GM08714 (cell line): Measurements from ENCODE around the gene GRID2.

Source experiments
- H3K4me3 ChIP-seq: fragments of 200-500 bp; sonication (Bioruptor generic); 2 replicates; pipeline ENCODE4 v1.5.1; 2014; ENCODE audit warnings: mild to moderate bottlenecking, low read length, inconsistent platforms
- ZNF274 ChIP-seq: IDR thresholded peaks from 2 replicates; pipeline ENCODE4 v1.6.1; 2012; ENCODE audit warnings: mild to moderate bottlenecking, low read depth, low read length

Gene GRID2

DNA sequence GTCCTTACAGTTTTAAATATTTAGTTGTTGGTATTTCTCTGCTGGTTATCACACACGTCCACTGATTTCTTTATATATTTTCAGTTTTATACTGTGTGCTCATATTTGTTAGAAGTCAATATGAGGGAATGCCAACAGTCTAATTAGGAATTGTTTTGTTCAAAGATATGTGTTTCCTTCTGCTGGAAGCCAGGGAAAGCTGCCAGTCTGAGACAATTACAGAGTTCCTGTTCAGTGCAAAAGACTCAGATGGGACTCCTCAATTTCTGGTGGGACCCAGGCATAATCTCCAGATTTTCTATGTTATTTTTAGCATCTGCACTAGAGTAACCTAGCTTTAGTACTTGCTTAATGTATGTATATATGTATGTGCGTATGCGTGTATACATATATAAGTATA lies 486.0 kb downstream of the GRID2 start:
- H3K4me3 ChIP-seq, result no peak overlapping the region
- no peak for TF ChIP-seq ZNF274

DNA sequence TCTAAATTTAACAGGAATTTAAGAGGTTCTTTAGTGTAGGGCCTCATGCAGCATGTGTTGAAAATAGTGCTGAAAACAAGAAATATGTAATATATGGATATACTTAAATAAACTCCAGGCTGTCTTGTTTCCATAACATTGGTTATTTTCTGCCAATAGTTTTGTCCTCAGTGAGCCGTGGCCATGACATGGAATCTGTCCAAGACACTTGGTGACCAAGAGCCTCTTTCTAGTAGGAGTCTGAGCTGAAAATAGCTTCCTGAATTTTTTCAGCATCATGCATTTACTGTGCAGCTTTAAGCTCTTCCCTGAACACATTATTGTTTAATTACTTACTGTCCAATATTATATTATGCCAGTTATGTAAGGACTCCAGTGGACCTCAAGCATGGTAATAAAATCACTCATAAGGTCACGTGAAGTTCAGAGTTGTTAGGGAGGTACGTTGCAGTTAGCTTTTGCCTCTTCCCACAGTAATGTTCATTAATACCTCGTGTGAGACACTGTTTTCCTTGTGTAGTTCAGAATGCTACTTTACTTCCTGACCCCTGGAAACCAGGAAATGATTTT lies 488.2 kb downstream of the GRID2 start:
- H3K4me3 ChIP-seq, result no peak overlapping the region
- TF ChIP-seq ZNF274, result no peak

DNA sequence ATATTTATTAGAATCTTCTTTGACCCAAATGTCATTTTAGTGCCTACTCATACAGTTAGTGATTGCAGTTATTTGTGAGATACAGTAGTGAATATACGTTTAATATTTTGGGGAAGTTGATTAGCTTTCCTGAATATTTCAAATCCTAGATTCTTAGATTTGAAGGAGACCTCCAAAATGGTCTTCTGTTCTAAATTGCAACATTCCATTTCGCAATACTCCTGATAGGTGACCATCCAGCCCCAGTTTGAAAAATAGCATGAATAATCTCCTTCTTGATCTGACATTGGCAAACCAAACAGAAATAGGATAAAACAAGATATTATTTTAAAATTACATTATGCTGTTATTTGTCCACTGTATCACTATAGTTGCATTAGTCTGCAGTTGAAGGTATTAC lies 505.6 kb downstream of the GRID2 start:
- no peak overlapping the region for H3K4me3 ChIP-seq
- TF ChIP-seq ZNF274, result no peak

DNA sequence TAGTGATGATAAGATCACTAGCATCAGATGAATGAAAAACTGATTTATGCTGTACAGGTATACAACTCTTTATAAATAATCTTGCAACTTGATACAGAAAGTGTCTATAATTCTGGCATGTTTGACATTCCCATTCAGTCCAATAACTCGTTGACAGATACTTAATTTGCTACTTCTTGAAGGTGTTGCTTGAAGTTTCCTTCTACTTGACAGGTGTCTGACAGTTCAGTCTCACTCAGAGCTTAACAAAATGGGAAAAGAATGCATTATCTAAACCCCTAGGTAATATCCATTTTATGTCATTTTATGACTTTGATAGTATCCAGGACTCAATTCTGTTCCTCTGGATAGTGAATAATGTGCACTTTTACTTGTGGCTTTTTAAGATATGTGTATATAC lies 508.9 kb downstream of the GRID2 start:
- no peak for TF ChIP-seq ZNF274
- no peak overlapping the region for H3K4me3 ChIP-seq

DNA sequence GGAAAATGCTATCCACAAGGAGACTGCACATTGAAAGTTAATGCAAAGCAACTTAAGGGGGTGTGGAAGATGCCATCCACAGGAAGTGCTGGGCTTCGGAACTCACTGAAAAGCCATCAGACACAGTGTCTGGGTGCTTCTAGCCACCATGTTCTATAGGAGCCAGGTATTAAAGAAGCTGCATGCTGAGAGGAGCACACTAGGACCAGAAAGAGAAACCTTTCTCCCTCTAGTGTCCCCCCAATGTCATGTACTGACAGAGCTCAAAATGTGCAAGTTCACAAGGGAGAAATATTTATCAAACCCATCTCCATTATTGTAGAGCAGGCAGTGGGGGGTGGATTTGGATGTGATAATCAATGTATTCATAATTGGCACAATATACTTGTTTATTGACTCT lies 510.9 kb downstream of the GRID2 start:
- no peak for TF ChIP-seq ZNF274
- H3K4me3 ChIP-seq, result no peak overlapping the region

DNA sequence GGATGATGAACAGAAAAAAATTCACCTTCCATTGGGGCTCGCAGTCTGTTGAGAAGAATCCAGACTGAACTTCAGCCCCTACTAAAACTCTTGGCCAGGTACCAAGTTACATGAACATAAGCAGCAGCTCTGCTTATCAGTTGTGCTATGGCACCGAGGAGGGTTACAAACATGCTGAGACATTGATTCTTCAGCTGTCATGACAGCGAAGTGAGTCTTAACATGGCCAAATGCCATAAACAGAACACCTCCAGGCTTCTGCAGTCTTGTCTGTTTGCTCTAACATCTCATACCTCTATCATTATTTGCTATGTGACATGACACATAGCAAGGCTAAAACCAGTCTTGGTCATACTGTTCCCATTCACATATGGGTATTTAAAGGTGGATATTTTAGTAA lies 521.5 kb downstream of the GRID2 start:
- TF ChIP-seq ZNF274, result no peak
- H3K4me3 ChIP-seq, result no peak overlapping the region

DNA sequence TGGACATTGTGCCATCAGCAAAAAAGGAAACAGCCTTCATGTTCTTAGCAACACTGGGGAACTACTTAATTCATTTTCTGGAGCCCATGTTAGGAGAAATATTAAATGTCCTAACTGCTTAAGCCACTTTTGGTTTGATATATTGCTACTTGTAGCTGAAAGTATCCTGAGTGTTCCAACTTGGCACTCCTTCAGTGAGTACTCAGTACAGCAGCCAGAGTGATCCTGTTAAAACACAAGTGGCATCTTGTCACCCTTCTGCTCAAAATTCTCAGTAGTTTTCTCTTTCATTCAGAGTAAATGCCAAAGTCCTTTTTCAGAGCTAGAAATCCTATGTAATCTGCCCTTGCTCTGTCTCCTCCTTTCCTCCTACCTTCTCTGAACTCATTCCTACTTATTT lies 522.0 kb downstream of the GRID2 start:
- H3K4me3 ChIP-seq, result no peak overlapping the region
- no peak for TF ChIP-seq ZNF274

DNA sequence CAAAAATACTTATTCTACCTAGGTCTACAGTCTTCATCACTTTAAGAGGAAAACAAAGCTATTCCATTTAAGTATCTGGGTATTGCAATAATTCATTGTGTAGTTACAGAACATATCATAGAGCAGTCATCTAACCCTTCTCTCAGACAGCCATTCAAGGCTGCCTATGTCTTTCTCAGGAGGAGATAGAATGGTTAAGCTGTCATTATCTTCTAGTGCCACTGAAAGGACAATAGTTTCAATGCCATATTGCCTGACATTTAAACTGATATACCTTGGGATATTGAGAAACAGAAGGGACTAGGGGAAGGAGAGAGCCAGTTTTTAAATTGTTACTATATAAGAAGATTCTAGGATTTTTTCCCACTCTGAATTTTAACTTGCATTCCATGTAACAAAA lies 527.0 kb downstream of the GRID2 start:
- TF ChIP-seq ZNF274, result no peak
- H3K4me3 ChIP-seq, result no peak overlapping the region

DNA sequence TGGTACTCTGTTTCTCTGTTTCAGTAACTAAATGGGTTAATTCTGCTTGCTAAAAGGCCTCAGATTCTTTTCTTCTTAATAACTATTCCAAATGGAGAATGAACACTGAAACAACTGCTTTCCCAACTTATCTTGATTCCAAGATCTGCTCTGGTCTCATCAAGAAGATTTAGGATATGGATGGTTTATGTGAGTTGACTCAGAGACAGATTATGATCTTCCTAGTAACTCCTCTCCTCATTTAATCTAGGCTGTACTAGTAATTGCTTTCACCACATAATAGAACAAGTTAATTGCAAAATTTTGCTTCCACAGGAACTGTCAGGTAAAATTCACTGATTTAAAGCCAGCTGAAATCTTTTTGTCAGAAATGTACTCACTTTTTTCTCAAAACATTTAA lies 537.1 kb downstream of the GRID2 start:
- no peak for TF ChIP-seq ZNF274
- H3K4me3 ChIP-seq, result no peak overlapping the region

DNA sequence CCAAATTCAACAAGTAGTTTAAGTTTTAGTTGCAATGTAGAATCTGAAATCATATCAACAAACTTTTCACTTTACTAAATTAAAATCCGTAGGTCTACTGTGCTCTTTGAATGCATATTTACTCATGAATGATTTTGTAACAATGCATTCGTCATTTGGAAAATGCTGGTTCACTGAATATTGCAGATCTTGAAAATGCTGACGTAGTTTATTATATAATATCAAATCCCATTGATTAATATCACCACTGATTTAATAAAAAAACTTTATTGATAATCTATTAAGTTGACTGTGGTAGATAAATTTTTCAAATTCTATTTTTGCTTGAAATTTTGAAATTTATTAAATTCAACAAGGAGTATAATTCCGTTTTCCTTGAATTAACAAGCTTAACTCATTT lies 540.0 kb downstream of the GRID2 start:
- no peak overlapping the region for H3K4me3 ChIP-seq
- TF ChIP-seq ZNF274, result no peak

DNA sequence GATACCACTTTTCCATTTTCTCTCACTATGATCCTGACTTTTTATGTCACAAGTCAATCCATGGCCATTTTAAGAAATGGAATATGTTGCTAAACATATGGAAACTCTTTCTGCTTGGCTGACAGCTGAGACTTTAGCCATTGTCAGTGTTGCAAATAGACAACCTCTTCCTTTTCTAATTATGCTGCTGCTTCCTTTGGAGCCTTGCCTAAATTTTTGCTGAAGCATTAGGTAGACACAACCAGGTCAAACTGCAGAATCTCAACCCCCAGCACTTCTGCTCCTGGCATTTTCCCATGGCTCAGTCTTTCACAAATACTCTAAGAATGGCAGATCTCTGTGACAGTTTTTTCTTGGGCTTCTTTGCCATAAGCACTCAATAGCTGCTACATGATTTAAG lies 543.3 kb downstream of the GRID2 start:
- H3K4me3 ChIP-seq, result no peak overlapping the region
- no peak for TF ChIP-seq ZNF274

DNA sequence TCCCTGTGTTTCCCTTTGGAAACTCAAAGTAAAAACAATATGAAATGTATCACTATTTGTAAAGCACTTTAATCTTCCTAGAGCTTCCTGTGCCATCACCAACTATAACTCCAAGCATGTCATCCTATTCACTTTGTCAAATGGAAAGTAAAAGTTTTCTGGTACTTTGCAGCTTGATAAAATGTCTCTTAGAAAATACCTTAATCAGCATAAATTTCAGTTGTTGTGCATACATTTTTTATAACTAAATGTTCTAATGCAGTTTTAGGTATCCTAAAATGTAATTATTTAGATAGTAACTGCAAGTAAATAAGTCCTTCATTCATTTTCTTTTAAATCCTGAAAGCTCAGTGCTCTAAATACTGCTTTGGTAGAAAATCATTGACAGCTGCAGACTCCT lies 558.7 kb downstream of the GRID2 start:
- no peak overlapping the region for H3K4me3 ChIP-seq
- no peak for TF ChIP-seq ZNF274

DNA sequence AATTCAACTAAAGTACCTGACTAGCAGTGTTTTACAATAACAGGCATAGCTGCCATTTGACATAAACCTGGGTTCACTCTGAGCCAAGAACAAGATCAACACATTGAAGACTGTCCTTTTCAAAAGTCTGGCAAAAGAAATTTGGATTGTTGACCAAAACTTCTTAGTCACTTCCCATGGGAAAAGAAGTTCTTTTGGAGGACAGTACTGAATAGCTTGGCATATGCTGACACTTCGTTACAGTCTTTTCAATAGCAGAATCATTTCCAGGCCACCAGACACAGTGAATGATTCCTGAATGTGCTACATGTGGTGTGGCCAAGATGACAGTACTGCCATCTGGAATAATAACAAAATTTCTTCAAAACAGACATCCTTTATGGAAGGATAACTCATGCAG lies 560.3 kb downstream of the GRID2 start:
- H3K4me3 ChIP-seq, result no peak overlapping the region
- TF ChIP-seq ZNF274, result no peak

DNA sequence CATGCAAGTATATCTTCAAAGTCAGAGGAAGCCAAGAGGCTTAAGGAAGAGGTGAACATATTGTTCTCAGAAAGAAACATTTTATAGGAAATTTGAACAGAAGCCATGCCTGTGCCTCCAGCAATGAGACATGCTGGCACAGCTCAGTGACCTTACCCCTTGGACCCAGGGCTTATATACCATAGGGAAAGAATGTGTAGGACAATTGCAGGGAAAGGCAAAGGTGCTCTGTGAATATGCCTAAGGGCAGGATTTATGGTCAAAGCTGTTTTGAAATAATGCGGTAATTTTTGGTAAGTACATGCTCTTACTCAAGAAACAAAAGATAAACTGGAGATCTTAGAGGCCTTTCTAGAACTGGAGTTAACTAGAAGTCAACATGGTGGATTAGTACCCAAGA lies 568.8 kb downstream of the GRID2 start:
- H3K4me3 ChIP-seq, result no peak overlapping the region
- TF ChIP-seq ZNF274, result no peak

DNA sequence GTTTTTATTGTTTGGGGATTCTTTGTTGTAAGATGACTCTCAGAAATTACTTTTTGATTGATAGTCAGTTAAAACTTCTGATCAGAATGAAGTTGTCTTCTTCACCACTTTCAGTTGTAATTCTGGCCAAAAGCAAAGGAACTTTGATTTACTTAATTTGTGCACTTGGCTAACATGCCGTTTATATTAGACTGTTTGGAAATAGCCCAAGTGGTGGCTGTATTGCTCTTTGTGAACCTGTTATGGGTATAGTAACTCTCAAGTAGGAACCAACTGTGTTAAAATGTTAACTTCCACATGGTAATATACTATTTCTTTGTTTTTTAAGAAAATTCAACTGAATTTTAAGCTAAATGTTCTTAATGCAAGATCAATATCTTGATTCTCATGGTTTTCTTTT lies 581.9 kb downstream of the GRID2 start:
- TF ChIP-seq ZNF274, result no peak
- no peak overlapping the region for H3K4me3 ChIP-seq

DNA sequence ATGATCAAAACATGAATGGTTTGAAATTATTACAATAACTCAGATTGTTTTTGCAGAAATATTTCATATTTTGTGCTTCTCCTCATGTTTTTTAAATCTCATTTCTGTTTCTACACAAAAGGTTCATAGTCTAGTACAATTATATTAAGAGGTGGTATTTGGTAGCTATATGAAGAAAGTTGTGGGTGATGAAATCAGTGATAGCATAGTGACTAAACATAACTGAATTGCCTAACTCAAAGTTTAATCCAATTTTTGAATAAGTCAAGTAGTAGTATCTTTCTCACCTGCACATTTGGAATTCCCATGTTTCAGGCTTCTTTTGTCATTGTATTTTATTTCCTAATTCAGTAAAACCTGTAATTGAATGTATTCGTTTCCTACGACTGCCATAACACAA lies 648.7 kb downstream of the GRID2 start:
- no peak overlapping the region for H3K4me3 ChIP-seq
- TF ChIP-seq ZNF274, result no peak

DNA sequence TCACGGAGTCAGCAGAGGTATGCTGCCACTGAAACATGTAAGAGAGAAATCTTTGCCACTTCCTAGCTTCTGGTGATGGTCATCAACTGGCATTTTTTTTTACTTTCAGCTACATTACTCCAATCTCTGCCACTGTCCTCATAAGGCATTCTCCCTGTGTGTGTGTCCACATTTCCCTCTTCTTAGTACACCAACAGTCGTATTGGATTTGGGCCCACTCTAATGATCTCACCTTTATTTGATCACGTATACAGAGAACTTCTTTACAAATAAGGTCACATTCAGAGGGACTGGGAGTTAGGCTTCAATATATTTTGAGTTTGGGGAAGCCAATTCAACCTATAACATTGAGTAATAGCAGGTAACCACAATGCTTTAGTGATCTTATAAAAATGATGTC lies 649.1 kb downstream of the GRID2 start:
- no peak for TF ChIP-seq ZNF274
- no peak overlapping the region for H3K4me3 ChIP-seq

DNA sequence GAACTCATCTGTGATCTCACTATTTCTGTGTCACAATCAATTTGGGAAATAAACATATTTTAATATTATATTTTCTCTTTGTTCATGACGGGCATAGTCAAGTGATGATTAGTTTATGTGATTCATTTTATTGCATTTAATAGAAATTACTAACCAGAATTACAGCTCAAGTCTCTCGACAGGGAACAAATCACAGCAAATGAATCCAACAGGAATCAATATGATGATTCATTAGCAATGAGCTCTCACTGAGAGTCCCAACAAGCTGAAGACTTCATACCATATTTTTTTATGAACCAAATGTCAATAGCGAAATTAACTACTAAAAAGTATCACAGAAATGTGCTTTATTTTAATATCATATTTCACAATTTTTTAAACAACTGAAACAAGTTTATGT lies 649.7 kb downstream of the GRID2 start:
- H3K4me3 ChIP-seq, result no peak overlapping the region
- TF ChIP-seq ZNF274, result no peak
